Natural killer cell (primary cell): ENCODE data around the gene CHRM5. TPM values are rescaled to one million over a fixed set of nuclear protein-coding genes. Genes with fewer than 3 reads are reported as not detected.

ENCODE experiments used
- ATAC-seq, 3 donors: fragments of 150-1000 bp in 2 of 3; fragments of 200-7000 bp in 1 of 3; cut with Tn5 transposase; 1 replicate in 1 of 3; 2 replicates in 2 of 3; pipeline ENCODE4 v1.10.0; 2021; ENCODE audit warnings: mild to moderate bottlenecking in 2 of 3, moderate library complexity in 2 of 3
- DNase-seq, 2 donors: peaks; one replicate each; pipeline versions ENCODE4 v3.0.0 to v3.0.0-alpha.2; 2013 to 2021; ENCODE audit warnings: mixed read lengths in 1 of 2
- H3K27ac ChIP-seq: one replicate; pipeline ENCODE4 v1.5.1; 2013; ENCODE audit warnings: mild to moderate bottlenecking, low read length
- H3K27me3 ChIP-seq: one replicate; pipeline ENCODE4 v1.6.1; 2013; ENCODE audit warnings: low read length; ENCODE audit not compliant: control insufficient read depth, insufficient read depth
- H3K36me3 ChIP-seq: one replicate; pipeline ENCODE4 v1.6.1; 2013; ENCODE audit warnings: low read length; ENCODE audit not compliant: control insufficient read depth, insufficient read depth
- H3K4me1 ChIP-seq: one replicate; pipeline ENCODE4 v1.6.1; 2013; ENCODE audit warnings: low read length; ENCODE audit not compliant: control insufficient read depth, insufficient read depth
- H3K4me3 ChIP-seq: one replicate; pipeline ENCODE4 v1.5.1; 2013; ENCODE audit warnings: low read length
- H3K9me3 ChIP-seq: one replicate; pipeline ENCODE4 v1.6.1; 2013; ENCODE audit warnings: low read length; ENCODE audit not compliant: control insufficient read depth, insufficient read depth
- H3K27ac Mint-ChIP-seq, 2 donors: one replicate each; pipeline ENCODE4 v1.8.0; 2022; ENCODE audit warnings: mild to moderate bottlenecking in 2 of 2, mixed read lengths in 2 of 2, moderate library complexity in 1 of 2
- H3K27me3 Mint-ChIP-seq, 2 donors: one replicate each; pipeline ENCODE4 v1.8.0; 2022; ENCODE audit warnings: low read depth in 2 of 2, mixed read lengths in 2 of 2
- H3K36me3 Mint-ChIP-seq: one replicate; pipeline ENCODE4 v1.8.0; 2022; ENCODE audit warnings: mixed read lengths
- H3K4me1 Mint-ChIP-seq, 2 donors: one replicate each; pipeline ENCODE4 v1.8.0; 2022; ENCODE audit warnings: mixed read lengths in 2 of 2
- H3K4me3 Mint-ChIP-seq: one replicate; pipeline ENCODE4 v1.8.0; 2022; ENCODE audit warnings: mild to moderate bottlenecking, moderate library complexity, mixed read lengths
- H3K9me3 Mint-ChIP-seq, 2 donors: one replicate each; pipeline ENCODE4 v1.8.0; 2022; ENCODE audit warnings: mixed read lengths in 2 of 2
- WGBS: methylation state at CpG from one replicate; pipeline ENCODE4 v1.1.7; 2013; ENCODE audit warnings: missing lambda C conversion rate; ENCODE audit not compliant: insufficient coverage; 5-methylcytosine and 5-hydroxymethylcytosine counted together
- intact Hi-C: fragments of 100-400 bp; cut with micrococcal nuclease; formaldehyde crosslinking; loops from one replicate; pipeline ENCODE4 v1.14.2; 2022
- total RNA-seq, 4 donors: library from RNA; stranded (reverse); fragments of 120-200 nt in 1 of 4; gene quantifications; one replicate each; pipeline versions ENCODE4 v1.2.3 to v1.2.4, GENCODE V29; 2013 to 2022
- TF ChIP-seq, protein P1 (sequence below): fragments of 200-600 bp; IDR thresholded peaks from one replicate; pipeline ENCODE4 v1.8.0; 2022; ENCODE audit warnings: antibody characterized with exemption

The CHRM5 gene, protein sequence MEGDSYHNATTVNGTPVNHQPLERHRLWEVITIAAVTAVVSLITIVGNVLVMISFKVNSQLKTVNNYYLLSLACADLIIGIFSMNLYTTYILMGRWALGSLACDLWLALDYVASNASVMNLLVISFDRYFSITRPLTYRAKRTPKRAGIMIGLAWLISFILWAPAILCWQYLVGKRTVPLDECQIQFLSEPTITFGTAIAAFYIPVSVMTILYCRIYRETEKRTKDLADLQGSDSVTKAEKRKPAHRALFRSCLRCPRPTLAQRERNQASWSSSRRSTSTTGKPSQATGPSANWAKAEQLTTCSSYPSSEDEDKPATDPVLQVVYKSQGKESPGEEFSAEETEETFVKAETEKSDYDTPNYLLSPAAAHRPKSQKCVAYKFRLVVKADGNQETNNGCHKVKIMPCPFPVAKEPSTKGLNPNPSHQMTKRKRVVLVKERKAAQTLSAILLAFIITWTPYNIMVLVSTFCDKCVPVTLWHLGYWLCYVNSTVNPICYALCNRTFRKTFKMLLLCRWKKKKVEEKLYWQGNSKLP
- total RNA-seq, result under 1 TPM in 1 of 3 donors, not detected in 2; 0.12 TPM
- not detected for total RNA-seq (2013)

DNA sequence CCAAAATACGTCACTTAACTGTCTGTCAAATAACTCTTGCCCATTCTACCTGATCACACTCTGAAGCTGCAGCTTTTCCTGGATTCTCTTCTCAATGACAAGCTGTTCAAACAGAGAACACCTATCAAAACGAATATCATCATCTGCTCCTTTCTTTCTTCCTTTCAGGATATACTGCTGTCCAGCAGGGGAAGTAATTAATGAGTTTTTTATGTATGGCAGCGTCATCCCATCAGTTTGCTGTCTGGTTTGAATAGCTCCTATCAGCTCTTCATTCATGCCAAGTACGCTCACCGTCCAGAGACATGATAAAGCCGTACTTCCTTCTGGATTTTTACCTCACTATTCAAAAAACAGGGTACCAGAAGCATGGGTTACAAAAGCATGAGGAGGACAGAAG, at the start of gene CHRM5:
CHRM5 (plus strand) TSS at position 274 of the 400 bp plus-strand sequence. CDS start 94,221 bp downstream, outside the sequence.
- H3K9me3 ChIP-seq, result no peaks in the 10 kb centered on the region
- H3K27me3 Mint-ChIP-seq, result no peaks in the 10 kb centered on the region
- peaks cover 0 to 5% of the 10 kb centered on the region in 2 donors for H3K4me1 Mint-ChIP-seq
- intact Hi-C loops, result no loop called here
- H3K4me1 ChIP-seq, result no peaks in the 10 kb centered on the region
- H3K4me3 ChIP-seq, result no peak within 1 kb of the TSS
- TF ChIP-seq, protein P1, sequence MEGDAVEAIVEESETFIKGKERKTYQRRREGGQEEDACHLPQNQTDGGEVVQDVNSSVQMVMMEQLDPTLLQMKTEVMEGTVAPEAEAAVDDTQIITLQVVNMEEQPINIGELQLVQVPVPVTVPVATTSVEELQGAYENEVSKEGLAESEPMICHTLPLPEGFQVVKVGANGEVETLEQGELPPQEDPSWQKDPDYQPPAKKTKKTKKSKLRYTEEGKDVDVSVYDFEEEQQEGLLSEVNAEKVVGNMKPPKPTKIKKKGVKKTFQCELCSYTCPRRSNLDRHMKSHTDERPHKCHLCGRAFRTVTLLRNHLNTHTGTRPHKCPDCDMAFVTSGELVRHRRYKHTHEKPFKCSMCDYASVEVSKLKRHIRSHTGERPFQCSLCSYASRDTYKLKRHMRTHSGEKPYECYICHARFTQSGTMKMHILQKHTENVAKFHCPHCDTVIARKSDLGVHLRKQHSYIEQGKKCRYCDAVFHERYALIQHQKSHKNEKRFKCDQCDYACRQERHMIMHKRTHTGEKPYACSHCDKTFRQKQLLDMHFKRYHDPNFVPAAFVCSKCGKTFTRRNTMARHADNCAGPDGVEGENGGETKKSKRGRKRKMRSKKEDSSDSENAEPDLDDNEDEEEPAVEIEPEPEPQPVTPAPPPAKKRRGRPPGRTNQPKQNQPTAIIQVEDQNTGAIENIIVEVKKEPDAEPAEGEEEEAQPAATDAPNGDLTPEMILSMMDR, result no peak
- no peaks in the 10 kb centered on the region for H3K36me3 ChIP-seq
- no peaks in the 10 kb centered on the region for H3K36me3 Mint-ChIP-seq
- no peak for DNase-seq
- WGBS, result 87% methylated on average over 6 of the region's 6 CpGs
- H3K27ac ChIP-seq, result no peak within 1 kb of the TSS
- H3K4me3 Mint-ChIP-seq, result no peak within 1 kb of the TSS
- H3K27ac Mint-ChIP-seq, result no peak within 1 kb of the TSS
- no peak for ATAC-seq
- H3K9me3 Mint-ChIP-seq, result no peaks in the 10 kb centered on the region
- H3K27me3 ChIP-seq, result no peaks in the 10 kb centered on the region

DNA sequence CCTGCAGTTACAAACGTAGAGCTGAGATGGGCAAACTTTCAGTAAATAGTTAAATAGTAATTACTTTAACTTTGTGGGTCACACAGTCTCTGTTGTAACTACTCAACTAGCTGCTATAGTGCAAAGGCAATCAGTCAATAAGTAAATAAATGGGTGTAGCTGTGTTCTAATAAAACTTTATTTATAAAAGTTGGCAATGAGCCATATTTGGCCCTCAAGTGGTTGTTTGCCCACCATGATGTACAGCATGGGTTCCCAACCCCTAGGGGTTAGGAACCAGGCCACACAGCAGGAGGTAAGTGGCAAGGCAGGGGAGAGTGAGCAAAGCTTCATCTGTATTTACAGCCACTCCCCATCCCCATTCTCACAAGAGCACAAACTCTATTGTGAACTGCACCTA, 44.9 kb upstream of the CHRM5 start:
- TF ChIP-seq, protein P1, result no peak
- ATAC-seq (no peak), DNase-seq (no peak)
- no peak overlapping the region for H3K4me3 ChIP-seq
- Mint-ChIP-seq H3K4me3 (no peak overlapping the region), H3K9me3 (no peaks in the 10 kb centered on the region), H3K27ac (no peak overlapping the region), H3K4me1 (peaks cover 0 to 11% of the 10 kb centered on the region in 2 donors), H3K27me3 (no peaks in the 10 kb centered on the region), H3K36me3 (no peaks in the 10 kb centered on the region)
- intact Hi-C loops, result no loop called here
- no peaks in the 10 kb centered on the region for H3K27me3 ChIP-seq
- no peaks in the 10 kb centered on the region for H3K9me3 ChIP-seq
- no CpG with 5 or more reads among the region's 1 CpG for WGBS
- no peak overlapping the region for H3K27ac ChIP-seq
- no peaks in the 10 kb centered on the region for H3K4me1 ChIP-seq
- no peaks in the 10 kb centered on the region for H3K36me3 ChIP-seq

DNA sequence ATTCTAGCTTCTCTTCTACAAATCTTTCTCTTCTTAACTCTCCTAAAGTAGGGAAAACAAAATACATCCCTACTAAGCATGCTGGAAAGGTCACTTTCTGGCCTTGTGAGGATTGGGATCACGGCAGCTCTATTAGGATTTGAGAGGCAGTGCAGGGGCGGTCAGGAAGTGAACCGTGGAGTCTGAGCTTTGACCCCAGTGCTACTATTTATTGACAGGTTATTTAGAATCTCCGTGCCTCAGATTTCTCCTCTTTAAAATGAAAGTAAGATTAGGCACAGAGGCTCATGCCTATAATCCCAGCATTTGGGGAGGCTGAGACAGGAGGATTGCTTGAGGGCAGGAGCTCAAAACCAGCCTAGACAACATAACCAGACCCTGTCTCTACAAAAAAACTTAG, 42.0 kb upstream of the CHRM5 start:
- H3K9me3 ChIP-seq, result no peaks in the 10 kb centered on the region
- TF ChIP-seq, protein P1, result no peak
- H3K36me3 ChIP-seq, result no peaks in the 10 kb centered on the region
- H3K27ac Mint-ChIP-seq, result no peak overlapping the region
- 88% methylated on average over 4 of the region's 4 CpGs for WGBS
- H3K27me3 Mint-ChIP-seq, result no peaks in the 10 kb centered on the region
- peaks cover 0 to 9% of the 10 kb centered on the region in 2 donors for H3K4me1 Mint-ChIP-seq
- H3K4me3 Mint-ChIP-seq, result no peak overlapping the region
- H3K4me3 ChIP-seq, result no peak overlapping the region
- no peaks in the 10 kb centered on the region for H3K9me3 Mint-ChIP-seq
- intact Hi-C loops, result no loop called here
- H3K27ac ChIP-seq, result no peak overlapping the region
- no peak for DNase-seq
- no peaks in the 10 kb centered on the region for H3K4me1 ChIP-seq
- no peak for ATAC-seq
- H3K36me3 Mint-ChIP-seq, result no peaks in the 10 kb centered on the region
- no peaks in the 10 kb centered on the region for H3K27me3 ChIP-seq
